K562 (cell line): Measurements from ENCODE around the gene SYNGR4. TPM values are rescaled to one million over a fixed set of nuclear protein-coding genes. Genes with fewer than 3 reads are reported as not detected.
A peak's percentile ranks its signal among the peaks of the same experiment; 100 is the strongest.

Experiments
- FOXP4 ChIP-seq: sonication (generic); formaldehyde crosslinking; IDR thresholded peaks from 2 replicates; pipeline ENCODE4 v1.8.0; 2022; ENCODE audit warnings: mild to moderate bottlenecking, missing genetic modification reagents, borderline replicate concordance
- GTF3C2 ChIP-seq: IDR thresholded peaks from 3 replicates; pipeline ENCODE4 v1.6.1; 2011; ENCODE audit warnings: borderline replicate concordance, mild to moderate bottlenecking, moderate library complexity; ENCODE audit not compliant: insufficient read length; ENCODE audit errors: extremely low read depth
- PHF8 ChIP-seq: fragments of 200-600 bp; sonication (generic); IDR thresholded peaks from 2 replicates; pipeline ENCODE4 v1.6.1; 2012; ENCODE audit warnings: mixed run types, mild to moderate bottlenecking, inconsistent platforms, low read length, moderate library complexity, borderline replicate concordance
- RFX5 ChIP-seq: IDR thresholded peaks from 2 replicates; pipeline ENCODE4 v1.6.1; 2011; ENCODE audit warnings: low read depth, mild to moderate bottlenecking, improper control_type of control experiment, low read length
- SREBF1 ChIP-seq: fragments of 150-350 bp; IDR thresholded peaks from 2 replicates; pipeline ENCODE4 v1.6.1; 2014; ENCODE audit warnings: antibody characterized with exemption, low read depth, low read length, borderline replicate concordance
- TAF1 ChIP-seq: IDR thresholded peaks from 2 replicates; pipeline ENCODE4 v1.6.1; 2011; ENCODE audit warnings: mild to moderate bottlenecking, low read length, moderate library complexity; ENCODE audit not compliant: insufficient read depth, control insufficient read depth, severe bottlenecking; ENCODE audit errors: extremely low read depth
- ZBTB11 ChIP-seq, 3 experiments: fragments of 200-800 bp in 1 of 3; fragments of 250-450 bp in 1 of 3; fragments of 450-650 bp in 1 of 3; sonication (Bioruptor Pico) in 1 of 3; sonication (Bioruptor generic) in 1 of 3; formaldehyde crosslinking in 1 of 3; IDR thresholded peaks; 2 replicates each; pipeline versions ENCODE4 v1.6.1 to v1.8.0; 2016 to 2022; ENCODE audit warnings: mild to moderate bottlenecking in 2 of 3, missing genetic modification characterization in 2 of 3, missing compliant biosample characterization in 1 of 3, moderate library complexity in 1 of 3
- ZBTB12 ChIP-seq: fragments of 250-450 bp; sonication (Bioruptor Pico); IDR thresholded peaks from 2 replicates; pipeline ENCODE4 v1.4.0; 2020
- ZFP91 ChIP-seq: sonication (generic); formaldehyde crosslinking; IDR thresholded peaks from 2 replicates; pipeline ENCODE4 v1.8.0; 2022; ENCODE audit warnings: mild to moderate bottlenecking, missing genetic modification reagents
- ZNF282 ChIP-seq: sonication (generic); formaldehyde crosslinking; IDR thresholded peaks from 2 replicates; pipeline ENCODE4 v1.8.1; 2023; ENCODE audit warnings: missing genetic modification reagents
- ZNF586 ChIP-seq: fragments of 450-650 bp; formaldehyde crosslinking; conservative IDR thresholded peaks from 2 replicates; pipeline ENCODE4 v1.4.0; 2020; ENCODE audit warnings: mild to moderate bottlenecking, moderate library complexity
- ZNF764 ChIP-seq: fragments of 250-450 bp; sonication (Bioruptor Pico); IDR thresholded peaks from 2 replicates; pipeline ENCODE4 v1.4.0; 2020; ENCODE audit warnings: low read depth, mild to moderate bottlenecking, moderate library complexity
- ZNF830 ChIP-seq: fragments of 250-450 bp; sonication (Bioruptor Pico); IDR thresholded peaks from 2 replicates; pipeline ENCODE4 v1.5.0; 2021; ENCODE audit warnings: mild to moderate bottlenecking
- polyA plus RNA-seq, 8 experiments: library from polyadenylated mRNA; depleted of rRNA in 4 of 8; stranded (reverse) in 5 of 8; unstranded in 3 of 8; fragments of >200 nt; fragmentation: Nextera tagmentation in 2 of 8; fragmentation: Illumina TruSeq in 1 of 8; extraction: Ambion mirVana in 2 of 8; extraction: Trizol in 1 of 8; gene quantifications; 2 replicates each; pipeline versions ENCODE4 v1.2.1 to v1.2.3, GENCODE V29; 2011 to 2014; ENCODE audit warnings: inconsistent platforms in 1 of 8, missing spikeins in 1 of 8
- total RNA-seq, 7 experiments: library from RNA; depleted of rRNA in 6 of 7; stranded (reverse); fragments of >200 nt in 6 of 7; fragmentation: Illumina TruSeq in 2 of 7; extraction: Trizol in 2 of 7; gene quantifications; 2 replicates each; pipeline versions ENCODE4 v1.2.1 to v1.2.3, GENCODE V29; 2011 to 2021; ENCODE audit warnings: low replicate concordance in 1 of 7

SYNGR4 gene
- total and polyA plus RNA-seq, 9 of the 15 experiments (the other 6 are each of a cell fraction or from before 2014, with no cell fraction given) = 0.07 to 0.14 TPM; not detected in 7

- peak in 1 of 3 experiments; percentile 88; a peak in 2 of 6 replicates for TF ChIP-seq ZBTB11 (CRISPR knock-in tag; IDR thresholded peaks at IDR 0.05)
- TF ChIP-seq ZFP91 (CRISPR knock-in tag) = no peak
- peak; percentile 79; the same call in 1 of the 2 replicates for TF ChIP-seq FOXP4 (CRISPR knock-in tag)
- peak; percentile 64 for TF ChIP-seq TAF1
- no peak for TF ChIP-seq ZNF586 (CRISPR knock-in tag)
- TF ChIP-seq ZNF282 (CRISPR knock-in tag) = peak; percentile 87; the same call in 1 of the 2 replicates
- no peak for TF ChIP-seq ZNF830 (CRISPR knock-in tag)
- TF ChIP-seq GTF3C2 = no peak
- TF ChIP-seq SREBF1 = no peak
- TF ChIP-seq RFX5 = no peak
- TF ChIP-seq ZBTB12 (CRISPR knock-in tag) = no peak
- peak; percentile 89; the same call in 1 of the 2 replicates for TF ChIP-seq PHF8
- TF ChIP-seq ZNF764 (CRISPR knock-in tag) = no peak
Observed at GRCh38 chr19:48398375-48399235, 34.4 kb downstream of the SYNGR4 start (continued).
